Neuron (in vitro differentiated cells): Measurements from ENCODE around the gene TCF12.

Experiments used
- H2AFZ ChIP-seq: one replicate; pipeline ENCODE4 v1.6.1; 2013; ENCODE audit warnings: low read depth, mild to moderate bottlenecking, inconsistent platforms, low read length, moderate library complexity
- H3K27me3 ChIP-seq: one replicate; pipeline ENCODE4 v1.6.1; 2013; ENCODE audit warnings: low read length; ENCODE audit not compliant: insufficient read depth
- H3K36me3 ChIP-seq: one replicate; pipeline ENCODE4 v1.6.1; 2013; ENCODE audit warnings: low read length; ENCODE audit not compliant: insufficient read depth
- H3K4me1 ChIP-seq: one replicate; pipeline ENCODE4 v1.6.1; 2013; ENCODE audit warnings: low read length; ENCODE audit not compliant: insufficient read depth
- H3K4me3 ChIP-seq: 2 replicates; pipeline ENCODE4 v1.5.1; 2013; ENCODE audit warnings: mild to moderate bottlenecking, low read length, moderate library complexity
- H3K9me3 ChIP-seq: one replicate; pipeline ENCODE4 v1.6.1; 2013; ENCODE audit warnings: low read length

TCF12 gene

GRCh38 chr15:56978898-56979662 lies 60.6 kb downstream of the TCF12 start:
- H3K36me3 ChIP-seq, result no peaks in the 10 kb centered on the region
- H3K4me1 ChIP-seq, result no peaks in the 10 kb centered on the region
- no peak overlapping the region for H2AFZ ChIP-seq
- H3K9me3 ChIP-seq, result no peaks in the 10 kb centered on the region
- no peaks in the 10 kb centered on the region for H3K27me3 ChIP-seq
- H3K4me3 ChIP-seq, result no peak overlapping the region

- no peaks in the 10 kb centered on the region for H3K36me3 ChIP-seq
- no peaks in the 10 kb centered on the region for H3K27me3 ChIP-seq
- no peak overlapping the region for H2AFZ ChIP-seq
- H3K9me3 ChIP-seq, result no peaks in the 10 kb centered on the region
- H3K4me3 ChIP-seq, result no peak overlapping the region
- no peaks in the 10 kb centered on the region for H3K4me1 ChIP-seq
Measured at GRCh38 chr15:56980473-56980872, 62.0 kb downstream of the TCF12 start.

GRCh38 chr15:56981160-56981559 lies 62.7 kb downstream of the TCF12 start:
- Histone ChIP-seq H3K9me3 (no peaks in the 10 kb centered on the region), H3K27me3 (no peaks in the 10 kb centered on the region), H3K4me3 (no peak overlapping the region), H3K4me1 (peaks cover 4% of the 10 kb centered on the region), H3K36me3 (no peaks in the 10 kb centered on the region), H2AFZ (no peak overlapping the region)

GRCh38 chr15:56982987-56983386 lies 64.5 kb downstream of the TCF12 start:
- no peak overlapping the region for H3K4me3 ChIP-seq
- H3K9me3 ChIP-seq, result no peaks in the 10 kb centered on the region
- H3K4me1 ChIP-seq, result peaks cover 12% of the 10 kb centered on the region
- no peaks in the 10 kb centered on the region for H3K27me3 ChIP-seq
- H3K36me3 ChIP-seq, result no peaks in the 10 kb centered on the region
- H2AFZ ChIP-seq, result no peak overlapping the region

GRCh38 chr15:56984681-56985481 lies 66.4 kb downstream of the TCF12 start:
- Histone ChIP-seq H3K27me3 (no peaks in the 10 kb centered on the region), H3K4me1 (peaks cover 26% of the 10 kb centered on the region), H3K36me3 (no peaks in the 10 kb centered on the region), H3K9me3 (no peaks in the 10 kb centered on the region), H2AFZ (no peak overlapping the region), H3K4me3 (no peak overlapping the region)

GRCh38 chr15:56985856-56986255 lies 67.4 kb downstream of the TCF12 start:
- Histone ChIP-seq H3K27me3 (no peaks in the 10 kb centered on the region), H3K36me3 (no peaks in the 10 kb centered on the region), H3K9me3 (no peaks in the 10 kb centered on the region), H2AFZ (no peak overlapping the region), H3K4me3 (no peak overlapping the region), H3K4me1 (peaks cover 26% of the 10 kb centered on the region)

GRCh38 chr15:56987286-56987685 lies 68.8 kb downstream of the TCF12 start:
- Histone ChIP-seq H3K36me3 (no peaks in the 10 kb centered on the region), H3K27me3 (no peaks in the 10 kb centered on the region), H3K4me3 (no peak overlapping the region), H3K9me3 (no peaks in the 10 kb centered on the region), H2AFZ (no peak overlapping the region), H3K4me1 (peaks cover 26% of the 10 kb centered on the region)

GRCh38 chr15:56988219-56988618 lies 69.8 kb downstream of the TCF12 start:
- no peaks in the 10 kb centered on the region for H3K27me3 ChIP-seq
- H3K36me3 ChIP-seq, result peaks cover 5% of the 10 kb centered on the region
- H3K4me1 ChIP-seq, result peaks cover 26% of the 10 kb centered on the region
- no peak overlapping the region for H3K4me3 ChIP-seq
- no peaks in the 10 kb centered on the region for H3K9me3 ChIP-seq
- H2AFZ ChIP-seq, result no peak overlapping the region

- H3K9me3 ChIP-seq, result no peaks in the 10 kb centered on the region
- H3K4me1 ChIP-seq, result peaks cover 26% of the 10 kb centered on the region
- H3K36me3 ChIP-seq, result peaks cover 11% of the 10 kb centered on the region
- H3K27me3 ChIP-seq, result no peaks in the 10 kb centered on the region
- no peak overlapping the region for H3K4me3 ChIP-seq
- H2AFZ ChIP-seq, result no peak overlapping the region
Measured at GRCh38 chr15:56989411-56989924, 71.0 kb downstream of the TCF12 start.

- Histone ChIP-seq H3K27me3 (no peaks in the 10 kb centered on the region), H3K36me3 (peaks cover 11% of the 10 kb centered on the region), H3K4me1 (peaks cover 23% of the 10 kb centered on the region), H3K9me3 (no peaks in the 10 kb centered on the region), H3K4me3 (no peak overlapping the region), H2AFZ (no peak overlapping the region)
Measured at GRCh38 chr15:56991017-56991416, 72.6 kb downstream of the TCF12 start.

GRCh38 chr15:56992725-56993124 lies 74.3 kb downstream of the TCF12 start:
- no peaks in the 10 kb centered on the region for H3K27me3 ChIP-seq
- H2AFZ ChIP-seq, result no peak overlapping the region
- H3K4me1 ChIP-seq, result peaks cover 15% of the 10 kb centered on the region
- peaks cover 2% of the 10 kb centered on the region for H3K9me3 ChIP-seq
- peaks cover 11% of the 10 kb centered on the region for H3K36me3 ChIP-seq
- H3K4me3 ChIP-seq, result no peak overlapping the region

GRCh38 chr15:56994280-56994679 lies 75.8 kb downstream of the TCF12 start:
- Histone ChIP-seq H3K27me3 (no peaks in the 10 kb centered on the region), H3K9me3 (peaks cover 2% of the 10 kb centered on the region), H3K4me3 (no peak overlapping the region), H2AFZ (no peak overlapping the region), H3K4me1 (peaks cover 4% of the 10 kb centered on the region), H3K36me3 (peaks cover 11% of the 10 kb centered on the region)

- Histone ChIP-seq H3K4me1 (no peaks in the 10 kb centered on the region), H3K27me3 (no peaks in the 10 kb centered on the region)
Measured at GRCh38 chr15:56996093-56996492, 77.6 kb downstream of the TCF12 start.

More at GRCh38 chr15:56996093-56996492, 77.6 kb downstream of the TCF12 start:
- Histone ChIP-seq H3K36me3 (peaks cover 11% of the 10 kb centered on the region), H2AFZ (no peak overlapping the region), H3K9me3 (peaks cover 2% of the 10 kb centered on the region), H3K4me3 (no peak overlapping the region)
